Neural cell (in vitro differentiated cells): ENCODE data around the gene CYP11A1.

Experiments used
- EP300 ChIP-seq: fragments of 450-650 bp; conservative IDR thresholded peaks from 2 replicates; pipeline ENCODE4 v1.6.1; 2014; ENCODE audit warnings: antibody characterized with exemption, mild to moderate bottlenecking, moderate library complexity; ENCODE audit not compliant: poor library complexity, severe bottlenecking
- EZH2 ChIP-seq: fragments of 200-600, 300-800 bp; shearing (Covaris generic), sonication (generic); IDR thresholded peaks from 2 replicates; pipeline ENCODE4 v1.6.1; 2014; ENCODE audit warnings: antibody characterized with exemption, low read length, borderline replicate concordance, mild to moderate bottlenecking; ENCODE audit not compliant: insufficient read depth, poor library complexity, severe bottlenecking
- MXI1 ChIP-seq: fragments of 450-650 bp; conservative IDR thresholded peaks from 2 replicates; pipeline ENCODE4 v1.6.1; 2014; ENCODE audit warnings: antibody characterized with exemption, mild to moderate bottlenecking; ENCODE audit not compliant: poor library complexity, severe bottlenecking
- POLR2AphosphoS5 ChIP-seq: IDR thresholded peaks from 2 replicates; pipeline ENCODE4 v1.6.1; 2012
- RAD21 ChIP-seq: fragments of 450-650 bp; conservative IDR thresholded peaks from 2 replicates; pipeline ENCODE4 v1.6.1; 2014; ENCODE audit warnings: antibody characterized with exemption, mild to moderate bottlenecking, moderate library complexity
- REST ChIP-seq: IDR thresholded peaks from 2 replicates; pipeline ENCODE4 v1.6.1; 2012; ENCODE audit warnings: borderline replicate concordance
- SMC3 ChIP-seq: fragments of 450-650 bp; conservative IDR thresholded peaks from 2 replicates; pipeline ENCODE4 v1.6.1; 2014; ENCODE audit warnings: antibody characterized with exemption, mild to moderate bottlenecking, moderate library complexity; ENCODE audit not compliant: poor library complexity
- TAF1 ChIP-seq: IDR thresholded peaks from 2 replicates; pipeline ENCODE4 v1.6.1; 2012; ENCODE audit warnings: low read depth
- TF ChIP-seq, protein P1 (sequence below): fragments of 450-650 bp; IDR thresholded peaks from 2 replicates; pipeline ENCODE4 v1.5.1; 2014; ENCODE audit warnings: antibody characterized with exemption, mild to moderate bottlenecking, moderate library complexity; ENCODE audit not compliant: poor library complexity, severe bottlenecking

- TF ChIP-seq, protein P1, sequence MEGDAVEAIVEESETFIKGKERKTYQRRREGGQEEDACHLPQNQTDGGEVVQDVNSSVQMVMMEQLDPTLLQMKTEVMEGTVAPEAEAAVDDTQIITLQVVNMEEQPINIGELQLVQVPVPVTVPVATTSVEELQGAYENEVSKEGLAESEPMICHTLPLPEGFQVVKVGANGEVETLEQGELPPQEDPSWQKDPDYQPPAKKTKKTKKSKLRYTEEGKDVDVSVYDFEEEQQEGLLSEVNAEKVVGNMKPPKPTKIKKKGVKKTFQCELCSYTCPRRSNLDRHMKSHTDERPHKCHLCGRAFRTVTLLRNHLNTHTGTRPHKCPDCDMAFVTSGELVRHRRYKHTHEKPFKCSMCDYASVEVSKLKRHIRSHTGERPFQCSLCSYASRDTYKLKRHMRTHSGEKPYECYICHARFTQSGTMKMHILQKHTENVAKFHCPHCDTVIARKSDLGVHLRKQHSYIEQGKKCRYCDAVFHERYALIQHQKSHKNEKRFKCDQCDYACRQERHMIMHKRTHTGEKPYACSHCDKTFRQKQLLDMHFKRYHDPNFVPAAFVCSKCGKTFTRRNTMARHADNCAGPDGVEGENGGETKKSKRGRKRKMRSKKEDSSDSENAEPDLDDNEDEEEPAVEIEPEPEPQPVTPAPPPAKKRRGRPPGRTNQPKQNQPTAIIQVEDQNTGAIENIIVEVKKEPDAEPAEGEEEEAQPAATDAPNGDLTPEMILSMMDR, result no peak
- no peak for TF ChIP-seq RAD21
- TF ChIP-seq REST, result no peak
- no peak for TF ChIP-seq TAF1
- TF ChIP-seq MXI1, result no peak
- TF ChIP-seq EZH2, result no peak
- no peak for TF ChIP-seq SMC3
- TF ChIP-seq EP300, result no peak
- no peak for TF ChIP-seq POLR2AphosphoS5
Observed at GRCh38 chr15:74376825-74377581, 9.6 kb upstream of the CYP11A1 start.
